ENCODE measurements around the gene DDN. TPM values are rescaled to one million over a fixed set of nuclear protein-coding genes. Genes with fewer than 3 reads are reported as not detected.

DDN gene
- polyA plus RNA-seq, 5 donors, result 0.05 to 0.56 (median 0.10) TPM

- no peak for DNase-seq
Measured at GRCh38 chr12:49031573-49032161, 32.5 kb upstream of the DDN start.

- DNase-seq, result no peak
Measured at GRCh38 chr12:49030714-49031572, 31.8 kb upstream of the DDN start.

- DNase-seq, result no peak
Measured at GRCh38 chr12:49030119-49030518, 30.9 kb upstream of the DDN start.

GRCh38 chr12:49028666-49029275, 29.6 kb upstream of the DDN start:
- DNase-seq, result no peak

- no peak for DNase-seq
Measured at GRCh38 chr12:49027846-49028555, 28.8 kb upstream of the DDN start.

- no peak for DNase-seq
Measured at GRCh38 chr12:49026678-49027480, 27.7 kb upstream of the DDN start.

GRCh38 chr12:49026101-49026500, 26.9 kb upstream of the DDN start:
- DNase-seq, result no peak

- no peak for DNase-seq
Measured at GRCh38 chr12:49025463-49025862, 26.3 kb upstream of the DDN start.

GRCh38 chr12:49024543-49024942, 25.4 kb upstream of the DDN start:
- DNase-seq, result no peak

- DNase-seq, result no peak
Measured at GRCh38 chr12:49023812-49024211, 24.6 kb upstream of the DDN start.

GRCh38 chr12:49022558-49023178, 23.5 kb upstream of the DDN start:
- no peak for DNase-seq

- no peak for DNase-seq
Measured at GRCh38 chr12:49021292-49021915, 22.2 kb upstream of the DDN start.

- no peak for DNase-seq
Measured at GRCh38 chr12:49020441-49020840, 21.3 kb upstream of the DDN start.

- no peak for DNase-seq
Measured at GRCh38 chr12:49019443-49020324, 20.5 kb upstream of the DDN start.

GRCh38 chr12:49019120-49019430, 19.9 kb upstream of the DDN start:
- DNase-seq, result no peak

GRCh38 chr12:49018261-49019119, 19.3 kb upstream of the DDN start, which contains the start of gene PRKAG1:
Gene PRKAG1, minus strand, starts transcription at chr12:49018776. Its CDS starts 36 bp downstream, at chr12:49018740.
- peak; percentile 97 for DNase-seq

- no peak for DNase-seq
Measured at GRCh38 chr12:49017891-49018260, 18.7 kb upstream of the DDN start.

GRCh38 chr12:49015196-49015595, 16.0 kb upstream of the DDN start:
- DNase-seq, result no peak

GRCh38 chr12:49014547-49014946, 15.4 kb upstream of the DDN start:
- DNase-seq, result no peak

Measured in right lung (tissue), 5 donors.